ENCODE measurements around the gene RBM33. TPM values are rescaled to one million over a fixed set of nuclear protein-coding genes. Genes with fewer than 3 reads are reported as not detected.

RBM33 gene
- polyA plus RNA-seq, 3 donors: 15.0 to 27.7 (median 22.2) TPM

DNA sequence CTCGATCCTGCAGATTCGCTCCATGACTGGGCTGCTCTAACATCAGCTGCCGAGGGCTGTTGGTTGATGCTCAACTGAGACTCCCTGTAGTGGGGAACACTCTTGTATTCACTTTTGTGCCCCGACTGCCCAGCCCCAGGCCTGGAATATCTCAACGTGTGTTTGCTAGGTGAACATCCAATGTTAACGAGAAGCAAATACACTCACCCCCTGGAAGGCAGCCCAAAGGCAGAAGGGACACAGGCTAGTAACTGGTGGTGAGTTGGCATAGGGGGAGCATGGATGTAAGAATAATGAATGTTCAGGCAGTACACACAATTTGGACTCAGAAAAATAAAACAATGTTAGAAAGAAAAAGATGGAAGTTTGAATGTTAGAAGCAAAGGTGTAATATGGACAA lies 24.0 kb upstream of the RBM33 start:
- no peaks in the 10 kb centered on the region for H3K79me2 ChIP-seq (ENCODE audit: insufficient read depth, low read length)
- H2AFZ ChIP-seq (ENCODE audit: insufficient read depth, low read depth, low read length, poor library complexity, severe bottlenecking): no peak overlapping the region
- TF ChIP-seq, protein P1, sequence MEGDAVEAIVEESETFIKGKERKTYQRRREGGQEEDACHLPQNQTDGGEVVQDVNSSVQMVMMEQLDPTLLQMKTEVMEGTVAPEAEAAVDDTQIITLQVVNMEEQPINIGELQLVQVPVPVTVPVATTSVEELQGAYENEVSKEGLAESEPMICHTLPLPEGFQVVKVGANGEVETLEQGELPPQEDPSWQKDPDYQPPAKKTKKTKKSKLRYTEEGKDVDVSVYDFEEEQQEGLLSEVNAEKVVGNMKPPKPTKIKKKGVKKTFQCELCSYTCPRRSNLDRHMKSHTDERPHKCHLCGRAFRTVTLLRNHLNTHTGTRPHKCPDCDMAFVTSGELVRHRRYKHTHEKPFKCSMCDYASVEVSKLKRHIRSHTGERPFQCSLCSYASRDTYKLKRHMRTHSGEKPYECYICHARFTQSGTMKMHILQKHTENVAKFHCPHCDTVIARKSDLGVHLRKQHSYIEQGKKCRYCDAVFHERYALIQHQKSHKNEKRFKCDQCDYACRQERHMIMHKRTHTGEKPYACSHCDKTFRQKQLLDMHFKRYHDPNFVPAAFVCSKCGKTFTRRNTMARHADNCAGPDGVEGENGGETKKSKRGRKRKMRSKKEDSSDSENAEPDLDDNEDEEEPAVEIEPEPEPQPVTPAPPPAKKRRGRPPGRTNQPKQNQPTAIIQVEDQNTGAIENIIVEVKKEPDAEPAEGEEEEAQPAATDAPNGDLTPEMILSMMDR (IDR thresholded peaks at IDR 0.05): no peak
- no peak overlapping the region for H3K9ac ChIP-seq (ENCODE audit: insufficient read depth, low read length, poor library complexity, severe bottlenecking)
- no peak for DNase-seq
- H3K4me3 ChIP-seq (replicated peaks in 1 of 3; ENCODE audit: low read depth in 2 of 3, low read length in 3 of 3): no peak overlapping the region
- Mint-ChIP-seq H3K27me3 (ENCODE audit: low read depth in 3 of 3) (peaks cover 1 to 9% (median 2%) of the 10 kb centered on the region in 3 donors), H3K4me1 (no peaks in the 10 kb centered on the region), H3K4me3 (no peak overlapping the region), H3K27ac (no peak overlapping the region), H3K9me3 (peaks cover 8 to 18% (median 15%) of the 10 kb centered on the region in 7 donors), H3K36me3 (no peaks in the 10 kb centered on the region)
- 93% methylated on average over 3 of the region's 6 CpGs for WGBS (ENCODE audit: insufficient coverage)
- no peak overlapping the region for H3K4me2 ChIP-seq (replicated peaks; ENCODE audit: extremely low read depth, low read length, poor library complexity, severe bottlenecking)
- intact Hi-C loops (cut with micrococcal nuclease): no loop called here
- no peaks in the 10 kb centered on the region for H3K36me3 ChIP-seq (replicated peaks in 1 of 2; ENCODE audit: control insufficient read depth in 1 of 2, insufficient read depth in 2 of 2, low read length in 2 of 2)
- H4K20me1 ChIP-seq (ENCODE audit: insufficient read depth, low read length): no peaks in the 10 kb centered on the region
- H3K4me1 ChIP-seq (ENCODE audit: control insufficient read depth in 1 of 2, insufficient read depth in 2 of 2, low read length in 2 of 2): no peaks in the 10 kb centered on the region
- no peak overlapping the region for H3K27ac ChIP-seq (ENCODE audit: low read depth in 1 of 2, low read length in 2 of 2)
- no peaks in the 10 kb centered on the region for H3K27me3 ChIP-seq (ENCODE audit: control insufficient read depth in 2 of 2, insufficient read depth in 2 of 2, low read length in 2 of 2)
- peaks cover 0 to 4% of the 10 kb centered on the region in 2 donors for H3K9me3 ChIP-seq (replicated peaks in 1 of 2; ENCODE audit: control insufficient read depth in 1 of 2, insufficient read depth in 1 of 2, low read length in 2 of 2)

DNA sequence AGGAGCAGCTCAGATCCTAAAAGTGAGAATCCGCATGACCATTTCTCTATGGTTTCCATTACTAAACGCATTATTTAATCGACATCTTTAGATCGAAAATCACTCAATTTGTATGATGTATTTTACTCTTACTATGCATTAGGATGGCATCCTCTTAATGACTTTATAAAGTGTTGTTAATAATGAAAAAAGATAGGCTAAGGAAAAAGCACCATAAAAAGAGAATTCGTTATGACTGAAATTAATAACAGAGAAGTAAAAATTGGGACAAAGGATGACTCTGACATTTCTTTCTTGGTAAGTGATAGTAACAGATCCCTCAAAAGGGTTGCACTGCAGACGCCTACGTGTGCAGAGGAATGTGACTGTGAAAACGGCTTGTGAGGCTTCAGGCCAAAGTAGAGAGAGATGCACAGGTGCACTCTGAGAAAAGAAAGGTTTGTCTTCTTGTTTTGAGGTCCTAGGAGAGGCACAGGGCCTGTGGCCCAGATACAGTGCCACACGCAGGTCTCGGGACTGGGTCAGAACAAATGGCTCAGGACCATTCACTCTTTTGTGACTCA lies 23.0 kb upstream of the RBM33 start:
- H3K27me3 Mint-ChIP-seq (ENCODE audit: low read depth in 3 of 3): peaks cover 1 to 9% (median 2%) of the 10 kb centered on the region in 3 donors
- Histone ChIP-seq H3K79me2 (ENCODE audit: insufficient read depth, low read length) (no peaks in the 10 kb centered on the region), H3K4me1 (ENCODE audit: control insufficient read depth in 1 of 2, insufficient read depth in 2 of 2, low read length in 2 of 2) (no peaks in the 10 kb centered on the region), H3K4me3 (replicated peaks in 1 of 3; ENCODE audit: low read depth in 2 of 3, low read length in 3 of 3) (no peak overlapping the region), H3K9ac (ENCODE audit: insufficient read depth, low read length, poor library complexity, severe bottlenecking) (no peak overlapping the region), H4K20me1 (ENCODE audit: insufficient read depth, low read length) (no peaks in the 10 kb centered on the region), H2AFZ (ENCODE audit: insufficient read depth, low read depth, low read length, poor library complexity, severe bottlenecking) (no peak overlapping the region), H3K4me2 (replicated peaks; ENCODE audit: extremely low read depth, low read length, poor library complexity, severe bottlenecking) (no peak overlapping the region), H3K27me3 (ENCODE audit: control insufficient read depth in 2 of 2, insufficient read depth in 2 of 2, low read length in 2 of 2) (no peaks in the 10 kb centered on the region), H3K27ac (ENCODE audit: low read depth in 1 of 2, low read length in 2 of 2) (no peak overlapping the region), H3K9me3 (replicated peaks in 1 of 2; ENCODE audit: control insufficient read depth in 1 of 2, insufficient read depth in 1 of 2, low read length in 2 of 2) (peaks cover 0 to 5% of the 10 kb centered on the region in 2 donors), H3K36me3 (replicated peaks in 1 of 2; ENCODE audit: control insufficient read depth in 1 of 2, insufficient read depth in 2 of 2, low read length in 2 of 2) (no peaks in the 10 kb centered on the region)
- no peak for DNase-seq
- WGBS (ENCODE audit: insufficient coverage): 98% methylated on average over 6 of the region's 10 CpGs
- TF ChIP-seq, protein P1 (IDR thresholded peaks at IDR 0.05): no peak
- H3K9me3 Mint-ChIP-seq: peaks cover 7 to 17% (median 7%) of the 10 kb centered on the region in 7 donors
- intact Hi-C loops (cut with micrococcal nuclease): no loop called here
- H3K4me1 Mint-ChIP-seq: no peaks in the 10 kb centered on the region
- H3K4me3 Mint-ChIP-seq: no peak overlapping the region
- H3K36me3 Mint-ChIP-seq: no peaks in the 10 kb centered on the region
- H3K27ac Mint-ChIP-seq: no peak overlapping the region
